PC-9 (cell line): ENCODE data around the gene OFD1. TPM values are rescaled to one million over a fixed set of nuclear protein-coding genes. Genes with fewer than 3 reads are reported as not detected.
A peak's percentile ranks its signal among the peaks of the same experiment; 100 is the strongest.

Experiments
- BruUV-seq: library from RNA; stranded (reverse); fragments of 400-500 nt; replicated peaks from 2 replicates; lab custom pipeline; 2021; lab: Mats Ljungman, UMichigan
- CTCF ChIA-PET: fragments of 300-600 bp; sonication (Branson Sonifier 250); formaldehyde crosslinking; loops from one replicate; lab custom pipeline; 2022; ENCODE audit warnings: antibody characterized with exemption; lab: Charles Lee
- POLR2A ChIA-PET: fragments of 300-600 bp; sonication (Branson Sonifier 250); formaldehyde crosslinking; loops from one replicate; lab custom pipeline; 2022; ENCODE audit warnings: antibody characterized with exemption; ENCODE audit not compliant: unreplicated experiment; lab: Charles Lee
- DNase-seq, 2 experiments: peaks; one replicate each; pipeline versions ENCODE4 v3.0.0 to v3.0.0-alpha.2; 2015 to 2022; ENCODE audit warnings: mixed read lengths in 1 of 2
- H2AFZ ChIP-seq: fragments of 200-600 bp; sonication (generic); 2 replicates; pipeline ENCODE4 v1.8.1; 2017; ENCODE audit warnings: antibody characterized with exemption
- H3F3A ChIP-seq: fragments of 200-600 bp; sonication (generic); 2 replicates; pipeline ENCODE4 v1.8.1; 2017; ENCODE audit warnings: antibody characterized with exemption, mild to moderate bottlenecking, low read depth; ENCODE audit not compliant: insufficient read depth
- H3K27ac ChIP-seq: fragments of 200-600 bp; sonication (generic); 2 replicates; pipeline ENCODE4 v1.6.1; 2016; ENCODE audit warnings: mixed run types
- H3K27me3 ChIP-seq: fragments of 200-600 bp; sonication (generic); 2 replicates; pipeline ENCODE4 v1.6.1; 2016; ENCODE audit warnings: low read depth, mixed run types; ENCODE audit not compliant: insufficient read depth
- H3K36me3 ChIP-seq: fragments of 200-600 bp; sonication (generic); 2 replicates; pipeline ENCODE4 v1.6.1; 2016; ENCODE audit warnings: low read depth, mixed run types
- H3K4me1 ChIP-seq: fragments of 200-600 bp; sonication (generic); replicated peaks from 2 replicates; pipeline ENCODE4 v1.6.1; 2016; ENCODE audit warnings: mixed run types; ENCODE audit not compliant: insufficient read depth
- H3K4me2 ChIP-seq: fragments of 200-600 bp; sonication (generic); 2 replicates; pipeline ENCODE4 v1.6.1; 2017; ENCODE audit warnings: mixed run types
- H3K4me3 ChIP-seq: fragments of 200-600 bp; sonication (generic); 2 replicates; pipeline ENCODE4 v1.6.1; 2016; ENCODE audit warnings: mixed run types
- H3K79me2 ChIP-seq: fragments of 200-600 bp; sonication (generic); 2 replicates; pipeline ENCODE4 v1.6.1; 2017; ENCODE audit warnings: low read depth, mixed run types
- H3K9me2 ChIP-seq: fragments of 200-600 bp; sonication (generic); 2 replicates; pipeline ENCODE4 v1.8.1; 2017; ENCODE audit warnings: mild to moderate bottlenecking; ENCODE audit not compliant: insufficient read depth
- H3K9me3 ChIP-seq: fragments of 200-600 bp; sonication (generic); 2 replicates; pipeline ENCODE4 v1.8.1; 2016; ENCODE audit warnings: low read depth; ENCODE audit not compliant: insufficient read depth
- H4K20me1 ChIP-seq: fragments of 200-600 bp; sonication (generic); 2 replicates; pipeline ENCODE4 v1.8.1; 2017; ENCODE audit not compliant: insufficient read depth
- CTCF ChIP-seq: fragments of 200-600 bp; sonication (generic); conservative IDR thresholded peaks from 2 replicates; pipeline ENCODE4 v1.6.1; 2017; ENCODE audit warnings: mixed run types, antibody characterized with exemption, mild to moderate bottlenecking, moderate library complexity
- EZH2 ChIP-seq: fragments of 200-600 bp; sonication (generic); IDR thresholded peaks from 2 replicates; pipeline ENCODE4 v1.8.0; 2017; ENCODE audit warnings: antibody characterized with exemption, low read depth
- intact Hi-C: fragments of 100-400 bp; cut with micrococcal nuclease; formaldehyde crosslinking; loops from one replicate; pipeline ENCODE4 v1.10.0; 2022; ENCODE audit not compliant: unreplicated experiment
- total RNA-seq: library from RNA; stranded (reverse); gene quantifications from 2 replicates; pipeline ENCODE4 v1.2.3, GENCODE V29; 2021

Gene OFD1
- total RNA-seq, 1 experiment from 2014 or later: 31.6 TPM

GRCh38 chrX:13689741-13690211, 44.8 kb upstream of the OFD1 start:
- Histone ChIP-seq H3K27me3 (no peaks in the 10 kb centered on the region), H3K4me2 (peak overlapping the region; percentile 96), H3F3A (peaks cover 35% of the 10 kb centered on the region; the same call in 1 of the 2 replicates), H3K9me2 (no peaks in the 10 kb centered on the region), H3K9me3 (no peaks in the 10 kb centered on the region), H3K27ac (peak overlapping the region; percentile 82), H4K20me1 (0 out of 2 replicates have a peak, but pooled peaks cover under 1% of the 10 kb centered on the region), H2AFZ (peak overlapping the region; percentile 60; the same call in 1 of the 2 replicates), H3K79me2 (peaks cover 55% of the 10 kb centered on the region), H3K4me3 (peak overlapping the region; percentile 63), H3K36me3 (no peaks in the 10 kb centered on the region), H3K4me1 (peaks cover 55% of the 10 kb centered on the region)
- ChIA-PET POLR2A (no interaction called here), CTCF (no interaction called here)
- no peak for TF ChIP-seq CTCF
- no peak for TF ChIP-seq EZH2
- BruUV-seq: TSS peak; percentile 55
- no peak for DNase-seq
- intact Hi-C loops: loop anchor here (1.0 kb wide), 1 partner anchor 20 kb away; no protein-coding TSS in a partner anchor

GRCh38 chrX:13690836-13691235, 43.7 kb upstream of the OFD1 start:
- no peaks in the 10 kb centered on the region for H3K9me3 ChIP-seq
- intact Hi-C loops: loop anchor here (1.0 kb wide), 1 partner anchor 33 kb away; no protein-coding TSS in a partner anchor
- peak overlapping the region; percentile 96 for H3K4me2 ChIP-seq
- ChIA-PET CTCF (interaction anchor here (0.6 kb wide), 1 partner anchor 10 kb away, joined by 5 read pairs; no protein-coding TSS in a partner anchor), POLR2A (no interaction called here)
- H3K4me3 ChIP-seq: peak overlapping the region; percentile 63
- no peaks in the 10 kb centered on the region for H3K27me3 ChIP-seq
- BruUV-seq: no TSS peak
- no peak for DNase-seq
- peak; percentile 52; the same call in 1 of the 2 replicates for TF ChIP-seq CTCF
- no peak for TF ChIP-seq EZH2
- H3K79me2 ChIP-seq: peaks cover 65% of the 10 kb centered on the region
- H3K9me2 ChIP-seq: no peaks in the 10 kb centered on the region
- H3K4me1 ChIP-seq: peaks cover 51% of the 10 kb centered on the region
- peaks cover 7% of the 10 kb centered on the region; the same call in 1 of the 2 replicates for H4K20me1 ChIP-seq
- H3F3A ChIP-seq: peaks cover 30% of the 10 kb centered on the region; the same call in 1 of the 2 replicates
- peak overlapping the region; percentile 82 for H3K27ac ChIP-seq
- H3K36me3 ChIP-seq: peaks cover 6% of the 10 kb centered on the region; the same call in 1 of the 2 replicates
- no peak overlapping the region for H2AFZ ChIP-seq

GRCh38 chrX:13691841-13692371, 42.6 kb upstream of the OFD1 start:
- POLR2A ChIA-PET: no interaction called here
- Histone ChIP-seq H3K4me2 (peak overlapping the region; percentile 96), H2AFZ (no peak overlapping the region), H4K20me1 (peaks cover 7% of the 10 kb centered on the region; the same call in 1 of the 2 replicates), H3K27ac (peak overlapping the region; percentile 90), H3K27me3 (no peaks in the 10 kb centered on the region), H3K9me2 (no peaks in the 10 kb centered on the region), H3K4me1 (peaks cover 50% of the 10 kb centered on the region), H3K36me3 (peaks cover 6% of the 10 kb centered on the region; the same call in 1 of the 2 replicates), H3K4me3 (no peak overlapping the region; the same call in 1 of the 2 replicates), H3F3A (peaks cover 30% of the 10 kb centered on the region; the same call in 1 of the 2 replicates), H3K9me3 (no peaks in the 10 kb centered on the region), H3K79me2 (peaks cover 76% of the 10 kb centered on the region)
- intact Hi-C loops: loop anchor here (1.0 to 2.0 kb wide), 2 partner anchors 34 to 43 kb away; partner anchors contain the start of genes OFD1 and TRAPPC2
- no peak for DNase-seq
- BruUV-seq: no TSS peak
- CTCF ChIA-PET: interaction anchor here (0.6 kb wide), 2 partner anchors 153 to 186 kb away, joined by 3 to 5 read pairs; no protein-coding TSS in a partner anchor
- TF ChIP-seq EZH2 (no peak), CTCF (no peak)
